Measurements from ENCODE around the gene TAGLN.

The TAGLN gene

GRCh38 chr11:117199916-117200812, 994 bp downstream of the TAGLN start:
- DNase-seq (ENCODE audit: low spot score) = no peak
- H3K36me3 ChIP-seq (replicated peaks in 1 of 2; ENCODE audit: control insufficient read depth in 2 of 2, insufficient read depth in 2 of 2, low read length in 2 of 2) = peaks cover 12 to 18% of the 10 kb centered on the region in 2 donors
- peaks cover 12 to 37% of the 10 kb centered on the region in 2 donors for H3K4me1 ChIP-seq (ENCODE audit: control insufficient read depth in 2 of 2, insufficient read depth in 1 of 2, low read depth in 1 of 2, low read length in 2 of 2)
- H3K4me3 ChIP-seq (ENCODE audit: low read length in 2 of 2) = peak overlapping the region in 1 of 2 donors; percentile 53
- H3K9me3 ChIP-seq (replicated peaks in 1 of 2; ENCODE audit: control insufficient read depth in 2 of 2, insufficient read depth in 1 of 2, low read depth in 1 of 2, low read length in 2 of 2) = no peaks in the 10 kb centered on the region
- no peak overlapping the region for H3K4ac ChIP-seq (ENCODE audit: low read length)
- H3K9ac ChIP-seq (ENCODE audit: low read depth, low read length, poor library complexity) = peak overlapping the region; percentile 45
- no peak overlapping the region for H2BK15ac ChIP-seq (ENCODE audit: low read length)
- H3K79me1 ChIP-seq (ENCODE audit: low read depth, low read length) = no peaks in the 10 kb centered on the region
- no peak overlapping the region for H3K23ac ChIP-seq (ENCODE audit: low read depth, low read length, poor library complexity)
- H2AFZ ChIP-seq (ENCODE audit: low read length) = peak overlapping the region; percentile 89
- H4K91ac ChIP-seq (ENCODE audit: low read depth, low read length, poor library complexity) = no peak overlapping the region
- peak overlapping the region; percentile 20 for H2AK5ac ChIP-seq (ENCODE audit: low read depth, low read length)
- no peaks in the 10 kb centered on the region for H3K27me3 ChIP-seq (ENCODE audit: control insufficient read depth in 3 of 3, insufficient read depth in 3 of 3, low read depth in 1 of 3, low read length in 3 of 3)
- no peak overlapping the region for H3K27ac ChIP-seq (replicated peaks; ENCODE audit: low read length)
- no peak overlapping the region for H3K4me2 ChIP-seq (ENCODE audit: insufficient read depth, low read length, poor library complexity, severe bottlenecking)
- H3K14ac ChIP-seq (ENCODE audit: low read length) = peak overlapping the region; percentile 50
- H4K8ac ChIP-seq (ENCODE audit: low read depth, low read length) = peak overlapping the region; percentile 3
- H3K18ac ChIP-seq (ENCODE audit: low read length) = peak overlapping the region; percentile 84
- H2BK120ac ChIP-seq (ENCODE audit: low read depth, low read length) = no peak overlapping the region
- H2BK12ac ChIP-seq (ENCODE audit: low read length) = no peak overlapping the region
- H2BK5ac ChIP-seq (ENCODE audit: low read length) = peak overlapping the region; percentile 56
- no CpG with 5 or more reads among the region's 13 CpGs for WGBS, 2 donors (ENCODE audit: extremely low coverage in 2 of 2, insufficient read length in 2 of 2, insufficient replicate concordance in 1 of 2)

GRCh38 chr11:117200813-117201657, 1.9 kb downstream of the TAGLN start:
- H3K36me3 ChIP-seq (replicated peaks in 1 of 2; ENCODE audit: control insufficient read depth in 2 of 2, insufficient read depth in 2 of 2, low read length in 2 of 2) = peaks cover 16 to 20% of the 10 kb centered on the region in 2 donors
- peaks cover 12 to 37% of the 10 kb centered on the region in 2 donors for H3K4me1 ChIP-seq (ENCODE audit: control insufficient read depth in 2 of 2, insufficient read depth in 1 of 2, low read depth in 1 of 2, low read length in 2 of 2)
- no CpG with 5 or more reads among the region's 12 CpGs for WGBS, 2 donors (ENCODE audit: extremely low coverage in 2 of 2, insufficient read length in 2 of 2, insufficient replicate concordance in 1 of 2)
- H4K91ac ChIP-seq (ENCODE audit: low read depth, low read length, poor library complexity) = no peak overlapping the region
- no peak overlapping the region for H2AFZ ChIP-seq (ENCODE audit: low read length)
- H2BK120ac ChIP-seq (ENCODE audit: low read depth, low read length) = no peak overlapping the region
- H3K9me3 ChIP-seq (replicated peaks in 1 of 2; ENCODE audit: control insufficient read depth in 2 of 2, insufficient read depth in 1 of 2, low read depth in 1 of 2, low read length in 2 of 2) = no peaks in the 10 kb centered on the region
- no peak overlapping the region for H3K4me2 ChIP-seq (ENCODE audit: insufficient read depth, low read length, poor library complexity, severe bottlenecking)
- peak overlapping the region; percentile 3 for H4K8ac ChIP-seq (ENCODE audit: low read depth, low read length)
- H3K4ac ChIP-seq (ENCODE audit: low read length) = no peak overlapping the region
- no peaks in the 10 kb centered on the region for H3K27me3 ChIP-seq (ENCODE audit: control insufficient read depth in 3 of 3, insufficient read depth in 3 of 3, low read depth in 1 of 3, low read length in 3 of 3)
- peak overlapping the region in 1 of 2 donors; percentile 53 for H3K4me3 ChIP-seq (ENCODE audit: low read length in 2 of 2)
- peak overlapping the region; percentile 66 for H3K9ac ChIP-seq (ENCODE audit: low read depth, low read length, poor library complexity)
- H3K27ac ChIP-seq (replicated peaks; ENCODE audit: low read length) = no peak overlapping the region
- H3K14ac ChIP-seq (ENCODE audit: low read length) = peak overlapping the region; percentile 28
- H3K18ac ChIP-seq (ENCODE audit: low read length) = no peak overlapping the region
- H3K23ac ChIP-seq (ENCODE audit: low read depth, low read length, poor library complexity) = no peak overlapping the region
- no peak overlapping the region for H2BK15ac ChIP-seq (ENCODE audit: low read length)
- H2BK12ac ChIP-seq (ENCODE audit: low read length) = no peak overlapping the region
- peak overlapping the region; percentile 8 for H2AK5ac ChIP-seq (ENCODE audit: low read depth, low read length)
- no peak for DNase-seq (ENCODE audit: low spot score)
- peak overlapping the region; percentile 7 for H2BK5ac ChIP-seq (ENCODE audit: low read length)
- H3K79me1 ChIP-seq (ENCODE audit: low read depth, low read length) = no peaks in the 10 kb centered on the region

DNA sequence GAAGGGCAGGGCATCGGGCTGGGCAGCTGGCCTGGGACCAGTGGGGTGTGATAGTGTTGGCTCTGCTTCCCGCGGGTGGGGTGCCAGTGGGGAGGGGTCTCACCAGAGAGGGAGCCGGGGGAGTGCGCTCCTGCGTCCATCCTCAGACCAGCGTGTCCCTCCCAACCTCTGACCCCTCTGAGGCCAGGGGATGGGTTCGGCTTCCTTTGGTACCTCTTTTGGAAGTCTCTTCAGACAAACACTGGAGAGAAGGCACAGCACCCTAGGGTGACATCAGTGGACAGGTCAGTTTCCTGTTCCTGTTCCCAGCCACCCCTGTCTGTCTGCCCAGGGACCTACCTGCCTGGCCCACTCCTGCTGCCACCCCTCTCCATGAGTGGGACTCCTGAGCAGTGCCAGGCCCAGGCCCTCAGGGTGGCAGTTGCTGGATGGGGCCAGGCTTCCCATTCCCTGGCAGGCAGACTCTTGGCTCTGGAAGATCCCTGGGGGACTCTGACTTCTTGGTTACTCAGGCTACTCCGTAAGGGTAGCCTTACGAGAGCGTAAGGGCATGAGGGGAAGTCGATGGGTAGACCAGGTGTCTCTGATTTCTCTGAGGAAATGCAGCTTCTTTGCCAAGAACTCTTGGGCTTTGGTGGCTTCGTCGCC, 2.6 kb downstream of the TAGLN start:
- Histone ChIP-seq H3K4ac (ENCODE audit: low read length) (no peak overlapping the region), H3K4me3 (ENCODE audit: low read length in 2 of 2) (peak overlapping the region in 1 of 2 donors; percentile 53), H2AFZ (ENCODE audit: low read length) (no peak overlapping the region), H3K4me2 (ENCODE audit: insufficient read depth, low read length, poor library complexity, severe bottlenecking) (no peak overlapping the region), H3K14ac (ENCODE audit: low read length) (peak overlapping the region; percentile 76), H2AK5ac (ENCODE audit: low read depth, low read length) (no peak overlapping the region), H2BK5ac (ENCODE audit: low read length) (peak overlapping the region; percentile 7), H3K27me3 (ENCODE audit: control insufficient read depth in 3 of 3, insufficient read depth in 3 of 3, low read depth in 1 of 3, low read length in 3 of 3) (no peaks in the 10 kb centered on the region), H3K23ac (ENCODE audit: low read depth, low read length, poor library complexity) (no peak overlapping the region), H3K79me1 (ENCODE audit: low read depth, low read length) (no peaks in the 10 kb centered on the region), H4K91ac (ENCODE audit: low read depth, low read length, poor library complexity) (no peak overlapping the region), H3K9me3 (replicated peaks in 1 of 2; ENCODE audit: control insufficient read depth in 2 of 2, insufficient read depth in 1 of 2, low read depth in 1 of 2, low read length in 2 of 2) (no peaks in the 10 kb centered on the region), H2BK12ac (ENCODE audit: low read length) (no peak overlapping the region), H2BK120ac (ENCODE audit: low read depth, low read length) (no peak overlapping the region), H2BK15ac (ENCODE audit: low read length) (no peak overlapping the region), H3K18ac (ENCODE audit: low read length) (no peak overlapping the region), H3K27ac (replicated peaks; ENCODE audit: low read length) (no peak overlapping the region), H3K36me3 (replicated peaks in 1 of 2; ENCODE audit: control insufficient read depth in 2 of 2, insufficient read depth in 2 of 2, low read length in 2 of 2) (peaks cover 16 to 19% of the 10 kb centered on the region in 2 donors), H4K8ac (ENCODE audit: low read depth, low read length) (no peak overlapping the region), H3K9ac (ENCODE audit: low read depth, low read length, poor library complexity) (peak overlapping the region; percentile 66), H3K4me1 (ENCODE audit: control insufficient read depth in 2 of 2, insufficient read depth in 1 of 2, low read depth in 1 of 2, low read length in 2 of 2) (peaks cover 12 to 37% of the 10 kb centered on the region in 2 donors)
- no peak for DNase-seq (ENCODE audit: low spot score)
- WGBS, 2 donors (ENCODE audit: extremely low coverage in 2 of 2, insufficient read length in 2 of 2, insufficient replicate concordance in 1 of 2) = no CpG with 5 or more reads among the region's 14 CpGs

Measured in neuronal stem cell (in vitro differentiated cells).